T follicular helper cell (primary cell): ENCODE data around the gene GATA5.

Experiments used
- DNase-seq: peaks from one replicate; pipeline ENCODE4 v3.0.0-alpha.2; 2020; ENCODE audit warnings: low read depth

GATA5 gene

DNA sequence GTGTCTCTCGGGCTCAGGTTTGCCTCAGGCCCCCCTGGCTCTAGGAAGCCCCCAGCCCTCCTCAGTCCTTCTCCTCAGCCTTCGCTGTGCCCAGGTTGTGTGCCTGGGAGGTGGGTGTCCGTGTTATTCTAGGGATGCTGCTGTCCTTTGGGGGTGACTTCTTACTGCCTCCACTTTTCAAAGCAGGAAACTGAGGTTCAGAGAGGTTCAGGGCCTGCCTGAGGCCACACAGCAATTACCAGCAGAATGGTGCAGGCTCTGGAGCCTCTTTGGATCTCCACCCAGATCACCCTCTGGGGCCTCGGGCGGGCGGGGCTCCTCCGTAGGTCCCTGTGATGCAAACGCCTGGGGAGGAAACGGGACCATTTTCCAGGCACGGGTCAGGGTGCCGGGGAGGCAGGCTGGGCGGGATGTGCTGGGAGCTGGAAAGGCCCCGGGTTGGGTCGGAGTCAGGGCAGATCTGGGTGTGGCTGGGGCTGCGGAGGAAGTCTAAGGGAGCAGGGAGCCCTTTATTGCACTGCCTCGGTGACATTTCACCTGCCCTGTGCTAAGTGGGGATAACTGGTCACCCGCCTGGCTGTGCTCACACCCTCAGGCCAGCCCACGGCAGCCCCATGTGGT, 23.2 kb downstream of the GATA5 start:
- no peak for DNase-seq

DNA sequence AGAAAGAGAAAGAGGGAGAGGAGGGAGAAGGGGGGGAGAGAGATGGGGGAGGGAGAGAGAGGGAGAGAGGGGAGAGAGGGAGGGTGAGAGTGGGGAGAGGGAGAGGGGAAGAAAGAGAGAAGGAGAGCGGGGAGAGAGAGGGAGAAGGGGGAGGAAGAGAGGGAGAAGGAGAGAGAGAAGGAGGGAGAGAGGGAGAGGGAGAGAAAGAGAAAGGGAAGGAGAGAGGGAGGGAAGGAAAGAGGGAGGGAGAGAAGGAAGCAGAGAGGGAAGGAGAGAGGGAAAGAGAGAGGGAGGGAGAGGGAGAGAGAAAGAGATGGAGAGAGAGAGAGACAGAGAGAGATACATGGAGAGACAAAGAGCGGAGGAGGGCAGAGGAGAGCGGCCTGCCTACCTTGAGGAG, 23.8 kb downstream of the GATA5 start:
- no peak for DNase-seq

DNA sequence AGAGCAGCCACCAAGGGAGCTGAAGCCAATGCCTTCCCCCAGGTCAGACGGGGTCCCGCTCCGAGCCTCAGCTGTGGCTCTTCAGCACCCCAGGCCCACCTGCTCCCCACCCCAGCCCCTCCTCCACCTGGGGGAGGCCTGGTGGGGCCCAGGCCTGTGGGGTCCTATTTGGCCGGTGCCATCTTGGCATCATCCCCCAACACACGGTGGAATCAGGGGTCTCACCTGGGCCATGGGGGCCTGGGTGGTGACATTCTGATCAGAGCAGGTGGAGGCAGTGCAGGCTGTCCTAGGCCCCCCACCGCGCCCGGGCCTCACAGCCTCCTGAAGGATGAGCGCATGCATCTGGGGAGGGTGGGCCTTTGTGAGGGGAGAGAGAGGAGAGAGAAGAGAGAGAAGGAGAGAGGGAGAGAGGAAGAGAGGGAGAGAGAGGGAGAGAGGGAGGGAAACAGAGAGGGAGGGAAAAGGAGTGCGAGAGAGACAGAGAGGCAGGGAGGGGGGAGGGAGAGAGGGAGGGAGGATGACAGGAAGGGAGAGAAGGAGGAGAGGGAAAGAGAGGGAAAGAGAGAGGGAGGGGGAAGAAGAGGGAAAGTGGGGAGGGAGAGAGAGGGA, 24.5 kb downstream of the GATA5 start:
- no peak for DNase-seq

DNA sequence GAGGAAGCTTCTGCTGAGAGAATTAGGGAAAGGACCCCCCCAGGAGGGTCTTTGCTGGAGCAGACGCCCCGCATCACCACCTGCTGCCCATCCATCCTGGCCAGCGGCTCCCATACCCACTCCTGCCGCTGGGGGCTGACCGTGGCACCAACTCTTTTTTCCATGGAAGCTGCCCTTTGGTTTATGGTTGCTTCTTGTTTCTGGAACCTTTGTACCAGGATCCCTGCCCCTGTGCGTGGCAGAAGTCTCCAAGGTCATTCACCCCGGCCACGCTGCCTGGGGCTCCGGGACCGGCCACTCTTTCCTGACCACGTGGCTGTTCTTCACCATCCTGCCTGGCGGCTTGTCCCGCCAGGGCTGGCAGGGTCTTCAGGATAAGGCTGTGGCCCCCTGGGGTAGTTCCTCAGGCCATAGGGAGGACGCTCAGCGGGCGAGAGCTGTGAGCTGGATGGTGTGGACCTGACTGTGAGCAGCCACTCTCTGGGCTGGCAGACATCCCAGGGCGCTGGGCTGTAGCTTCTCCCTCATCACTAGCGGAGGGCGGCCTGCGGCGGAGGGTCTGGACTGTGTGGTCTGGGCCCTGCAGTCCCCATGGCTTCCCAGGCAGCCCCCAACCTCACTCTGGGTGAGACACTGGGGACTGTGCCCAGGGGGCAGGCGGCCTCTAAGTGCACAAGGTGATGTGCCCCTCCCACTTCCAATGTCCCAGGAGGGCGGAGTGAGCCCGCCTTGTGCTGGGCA, 25.7 kb downstream of the GATA5 start:
- no peak for DNase-seq

DNA sequence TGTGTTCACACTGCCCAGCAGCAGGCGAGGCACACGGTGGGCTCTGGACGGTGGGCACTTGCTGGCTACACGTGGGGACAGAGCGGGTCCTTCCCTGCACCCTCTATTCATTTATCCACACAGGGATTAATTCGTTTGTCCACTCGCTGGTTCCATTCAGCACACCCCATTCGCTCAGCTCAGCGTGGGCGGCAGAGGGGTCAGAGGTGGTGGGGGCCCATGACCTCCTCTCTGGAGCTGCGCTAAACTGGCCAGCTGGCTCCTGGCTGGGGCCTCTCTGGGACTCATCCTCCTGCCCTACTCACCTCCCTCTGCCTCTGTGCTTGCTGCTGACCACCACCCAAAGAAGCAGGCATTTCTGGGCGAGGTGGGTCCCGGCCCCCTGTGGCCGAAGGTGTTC, 27.0 kb downstream of the GATA5 start:
- no peak for DNase-seq

DNA sequence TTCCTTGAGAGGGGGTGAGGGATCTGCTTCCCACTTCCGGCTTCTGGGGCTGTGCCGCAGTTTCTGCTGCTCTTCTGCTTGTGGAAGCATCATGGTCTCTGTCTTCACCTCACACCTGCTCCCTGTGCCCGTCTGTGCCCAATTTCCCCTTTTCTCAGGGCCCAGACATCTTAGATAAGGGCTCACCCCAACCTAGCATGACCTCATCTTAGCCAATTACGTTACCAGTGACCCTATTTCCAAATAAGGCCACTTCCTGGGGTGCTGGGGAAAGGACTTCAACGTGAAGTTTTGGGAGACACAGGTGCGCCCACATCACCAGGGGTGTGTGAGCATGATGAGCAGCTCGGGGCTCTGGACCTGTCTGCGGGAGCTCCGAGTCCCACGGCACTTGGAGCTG, 27.8 kb downstream of the GATA5 start:
- DNase-seq: no peak

DNA sequence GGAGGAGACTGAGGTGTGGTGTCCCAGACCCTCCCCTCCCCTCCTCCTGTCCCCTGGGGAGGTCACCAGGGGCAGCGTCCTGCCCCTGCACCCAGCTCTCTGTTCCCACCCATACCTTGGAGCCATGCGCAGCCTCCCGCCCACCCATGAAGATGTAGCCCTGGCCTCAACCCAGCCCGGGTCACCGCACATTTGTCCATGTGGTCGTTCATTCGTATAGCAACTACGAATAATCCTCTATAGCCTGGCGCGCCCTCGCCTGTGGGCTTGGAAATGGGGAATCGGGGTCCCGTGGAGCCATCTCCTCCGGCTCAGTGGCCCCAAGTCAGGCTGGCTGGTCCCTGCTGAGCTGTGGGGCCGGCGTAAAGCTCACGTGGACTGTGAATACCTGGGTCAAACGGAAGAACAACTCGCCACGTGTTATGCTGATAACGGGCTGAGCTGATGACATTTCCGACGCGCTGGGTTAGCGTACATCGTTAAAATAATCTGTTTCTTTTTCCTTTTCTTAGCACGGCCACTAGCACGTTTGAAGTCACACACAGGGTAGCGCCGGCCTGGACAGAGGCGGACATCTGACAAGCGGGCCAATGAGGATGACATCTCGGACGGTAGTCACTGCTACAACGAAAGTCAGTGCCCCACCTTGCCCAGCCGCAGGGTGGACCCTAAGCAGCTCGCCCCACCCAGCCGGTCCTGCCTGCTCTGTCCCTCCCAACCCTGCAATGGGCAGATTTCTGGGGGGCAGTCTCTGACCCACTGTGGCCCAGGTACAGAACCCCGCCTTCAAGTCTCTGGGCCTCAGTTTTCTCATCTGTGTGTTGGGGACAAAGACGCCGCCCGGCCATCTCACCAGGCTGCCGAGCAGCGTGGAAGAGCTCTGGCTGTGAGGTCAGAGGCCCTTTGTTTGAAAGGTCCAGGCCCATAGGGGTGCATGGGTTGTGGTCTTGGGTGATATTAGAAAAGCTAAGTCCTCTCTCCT, 28.6 kb downstream of the GATA5 start:
- no peak for DNase-seq

DNA sequence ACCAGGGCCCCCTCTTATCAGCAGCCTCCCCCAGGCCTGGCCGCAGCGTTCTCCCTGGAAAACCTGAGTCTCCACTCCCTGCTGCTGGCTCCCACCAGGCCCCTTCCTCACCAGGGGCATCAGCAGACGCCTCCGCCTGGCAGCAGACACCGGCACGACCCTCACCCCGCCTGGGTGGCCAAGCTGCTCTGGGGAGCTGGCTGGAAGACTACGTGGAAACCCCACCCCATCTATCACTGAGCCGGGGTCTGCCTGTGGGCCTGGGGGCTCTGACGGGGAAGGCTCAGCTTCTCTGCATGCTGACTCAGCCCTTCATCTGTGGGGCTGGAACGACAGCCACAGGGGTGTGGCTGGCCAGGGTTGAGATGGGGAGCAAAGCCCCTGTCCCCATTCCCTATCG, 29.3 kb downstream of the GATA5 start:
- no peak for DNase-seq

DNA sequence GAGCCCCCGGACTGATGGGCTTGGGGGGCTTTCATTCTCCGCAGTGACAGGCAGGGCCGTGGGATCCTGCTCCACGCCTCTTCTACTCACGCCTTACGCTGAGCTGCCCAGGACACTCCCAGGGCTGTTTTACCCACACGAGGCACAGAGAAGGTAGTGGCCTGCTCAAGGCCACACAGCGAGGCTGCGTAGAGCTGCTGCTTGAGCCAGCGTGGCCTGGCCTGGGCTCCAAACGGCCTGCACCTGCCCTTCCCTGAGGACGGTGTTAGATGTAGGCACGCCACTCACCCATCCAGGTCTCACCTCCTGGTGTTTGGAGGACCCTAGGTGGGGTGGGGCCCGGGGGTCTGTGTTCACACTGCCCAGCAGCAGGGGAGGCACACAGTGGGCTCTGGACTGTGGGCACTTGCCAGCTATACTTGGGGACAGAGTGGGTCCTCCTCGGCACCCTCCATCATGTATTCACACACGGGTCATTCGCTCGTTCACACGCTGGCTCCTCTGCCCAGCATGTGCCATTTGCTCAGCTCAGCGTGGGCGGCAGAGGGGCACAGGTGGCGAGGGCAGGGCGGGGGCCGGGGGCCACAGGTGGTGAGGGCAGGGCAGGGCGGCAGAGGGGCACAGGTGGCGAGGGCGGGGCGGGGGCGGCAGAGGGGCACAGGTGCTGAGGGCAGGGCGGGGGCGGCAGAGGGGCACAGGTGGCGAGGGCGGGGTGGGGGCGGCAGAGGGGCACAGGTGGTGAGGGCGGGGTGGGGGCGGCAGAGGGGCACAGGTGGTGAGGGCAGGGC, 30.0 kb downstream of the GATA5 start:
- DNase-seq: no peak

DNA sequence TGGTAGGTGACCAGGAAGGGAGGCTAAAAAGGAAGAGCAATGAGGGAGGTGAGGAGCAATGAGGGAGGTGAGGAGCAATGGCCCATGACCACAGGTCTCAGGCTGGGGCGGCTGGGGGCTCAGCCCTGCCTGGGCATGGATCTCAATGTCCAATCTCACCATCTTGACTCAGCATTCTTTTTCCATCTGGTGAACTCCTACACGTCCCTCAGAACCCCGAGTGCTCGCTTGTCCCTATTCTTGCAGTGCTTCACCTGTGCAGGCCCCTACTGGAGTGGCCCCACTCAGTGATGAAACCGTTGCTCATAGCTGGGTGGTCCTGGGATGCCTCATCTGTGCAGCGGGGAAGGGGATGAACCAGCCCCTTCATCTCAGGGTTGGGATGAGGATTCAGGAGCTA, 31.5 kb downstream of the GATA5 start:
- no peak for DNase-seq

DNA sequence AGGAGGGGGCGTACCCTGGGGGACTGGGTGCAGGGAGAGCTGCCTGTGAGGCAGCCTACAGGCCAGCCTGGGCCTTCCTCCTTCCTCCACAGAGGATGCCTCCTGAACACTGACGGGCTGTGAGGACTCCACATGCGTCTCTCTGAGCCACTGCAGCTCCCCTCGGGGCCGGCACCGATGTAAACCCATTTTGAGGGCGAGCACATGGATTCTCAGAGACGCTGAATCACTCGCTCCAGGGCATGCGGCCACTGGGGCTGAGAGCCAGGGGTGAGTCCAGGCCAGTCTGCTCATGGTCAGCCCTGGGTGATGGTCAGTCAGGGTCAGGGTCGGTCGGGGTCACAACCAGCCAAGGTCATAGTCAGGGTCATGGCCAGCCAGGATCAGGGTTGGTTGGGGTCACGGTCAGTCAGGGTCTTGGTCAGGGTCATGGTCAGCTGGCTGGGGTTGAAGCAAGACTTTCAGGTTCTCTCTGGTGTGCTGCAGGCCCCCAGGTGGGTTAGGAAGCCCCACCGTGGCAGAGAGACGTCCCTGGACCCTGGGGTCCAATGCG, 33.7 kb downstream of the GATA5 start:
- no peak for DNase-seq

DNA sequence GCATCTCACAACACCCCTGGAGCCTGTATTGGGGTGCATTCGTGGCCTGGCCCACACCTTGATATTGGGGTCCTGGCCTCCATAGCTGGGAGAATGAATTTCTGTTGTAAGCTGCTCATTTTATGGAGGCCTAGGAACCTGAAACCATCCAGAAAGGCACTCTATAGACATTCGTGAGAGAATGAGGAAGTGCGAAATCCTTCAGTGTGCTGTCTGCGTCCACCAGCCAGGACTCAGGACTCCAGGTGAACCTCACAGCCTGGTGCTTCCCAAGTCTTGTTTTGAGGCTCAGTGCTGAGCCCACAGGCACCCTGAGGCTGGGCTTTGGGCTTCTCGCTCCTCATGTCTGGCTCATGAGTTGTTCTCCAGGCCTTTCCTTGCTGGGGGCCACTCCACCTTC, 36.6 kb downstream of the GATA5 start:
- no peak for DNase-seq

DNA sequence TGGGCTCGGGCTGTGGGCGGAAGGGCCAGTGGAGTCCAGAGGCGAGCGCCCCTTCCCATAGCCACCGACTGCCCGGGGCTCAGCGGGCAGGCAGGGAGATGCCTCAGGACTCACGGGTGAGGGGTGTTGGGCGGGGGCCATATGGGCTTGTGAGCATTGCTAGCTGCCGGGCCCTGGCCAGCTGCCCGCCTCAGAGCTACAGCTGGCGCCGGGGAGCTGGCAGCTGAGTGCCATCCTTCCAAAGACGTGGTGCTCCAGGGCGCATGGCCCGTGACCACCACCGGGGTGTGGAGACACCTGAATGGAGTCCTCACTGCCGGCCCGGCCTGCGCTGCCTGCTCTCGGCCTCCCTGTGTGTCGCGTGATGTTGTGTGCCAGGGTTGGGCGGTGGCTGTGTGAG, 37.9 kb downstream of the GATA5 start:
- no peak for DNase-seq

DNA sequence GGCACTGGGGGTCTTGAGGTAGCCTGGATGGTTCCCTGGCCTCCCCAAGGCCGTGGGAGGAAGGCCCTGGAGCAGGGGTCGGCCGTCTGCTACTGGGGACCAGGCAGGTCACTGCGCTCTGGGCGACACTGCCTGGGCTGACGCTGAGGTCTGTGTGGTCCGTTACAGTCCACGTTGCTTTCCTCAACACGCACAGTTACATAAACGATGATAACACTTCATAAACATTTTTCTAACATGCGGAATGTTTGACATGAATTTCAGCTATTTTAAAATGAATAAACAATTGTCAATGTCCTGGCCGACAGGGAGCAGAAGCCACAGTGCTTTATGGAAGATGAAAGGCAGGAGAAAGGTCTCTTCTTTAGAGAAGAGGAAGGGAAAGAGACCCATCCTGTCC, 38.3 kb downstream of the GATA5 start:
- no peak for DNase-seq

DNA sequence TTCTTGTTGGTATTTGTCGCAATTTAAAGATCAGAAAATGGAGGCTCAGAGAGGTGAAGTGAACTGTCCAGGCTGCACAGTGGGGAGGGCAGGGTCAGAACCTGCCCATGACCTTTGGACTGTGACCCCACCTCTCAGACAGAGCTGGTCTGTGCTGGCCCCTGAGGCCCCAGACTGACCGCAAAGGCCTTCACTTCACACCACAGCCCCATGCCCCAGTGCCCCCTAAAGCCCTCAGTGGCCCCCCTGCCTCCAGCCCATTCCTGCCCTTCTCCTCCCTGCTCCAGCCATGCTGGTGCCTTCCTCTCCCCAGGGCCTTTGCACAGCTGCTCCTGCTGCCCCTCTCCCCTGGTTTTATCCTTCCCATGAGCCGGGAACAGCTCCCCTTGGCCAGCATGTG, 39.1 kb downstream of the GATA5 start:
- no peak for DNase-seq

DNA sequence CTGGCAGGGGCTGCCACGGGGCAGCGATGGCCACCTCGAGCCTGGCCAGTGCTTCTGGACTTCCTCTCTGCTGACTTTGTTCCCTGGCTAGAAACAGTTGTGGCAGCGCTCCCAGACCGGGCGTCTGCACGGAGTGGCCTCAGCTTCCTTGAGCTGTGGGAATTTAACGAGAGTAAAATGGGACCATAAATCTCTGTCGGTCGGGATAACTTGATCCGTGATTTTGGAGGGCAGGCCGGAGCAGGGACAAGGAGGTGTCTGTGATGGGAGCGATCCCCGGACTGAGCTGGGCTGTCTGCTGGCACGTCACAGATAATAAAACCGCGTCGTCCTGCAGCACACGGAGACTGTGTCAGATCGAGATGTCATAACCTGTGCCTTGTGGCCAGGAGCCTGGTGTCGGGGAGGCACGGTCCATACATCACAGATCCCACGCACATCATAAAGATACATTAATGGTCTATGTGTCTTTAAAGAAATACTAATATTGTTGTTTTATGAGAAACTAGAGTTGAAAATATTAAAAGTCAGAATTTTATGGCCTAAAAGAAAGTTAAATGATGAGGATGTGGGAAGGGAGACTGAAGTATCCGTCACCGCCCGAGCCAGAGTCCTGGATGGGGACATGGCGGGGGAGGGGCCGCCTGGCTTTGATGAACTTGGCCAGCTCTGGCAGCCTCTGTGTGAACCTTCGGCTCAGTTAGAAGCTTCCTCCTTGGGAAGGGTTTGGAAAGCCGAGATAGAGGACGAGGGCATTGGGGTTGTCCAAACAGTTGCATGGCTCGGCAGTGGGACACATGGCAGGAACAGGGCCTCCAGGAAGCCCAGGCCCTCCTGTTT, 41.9 kb downstream of the GATA5 start:
- no peak for DNase-seq

DNA sequence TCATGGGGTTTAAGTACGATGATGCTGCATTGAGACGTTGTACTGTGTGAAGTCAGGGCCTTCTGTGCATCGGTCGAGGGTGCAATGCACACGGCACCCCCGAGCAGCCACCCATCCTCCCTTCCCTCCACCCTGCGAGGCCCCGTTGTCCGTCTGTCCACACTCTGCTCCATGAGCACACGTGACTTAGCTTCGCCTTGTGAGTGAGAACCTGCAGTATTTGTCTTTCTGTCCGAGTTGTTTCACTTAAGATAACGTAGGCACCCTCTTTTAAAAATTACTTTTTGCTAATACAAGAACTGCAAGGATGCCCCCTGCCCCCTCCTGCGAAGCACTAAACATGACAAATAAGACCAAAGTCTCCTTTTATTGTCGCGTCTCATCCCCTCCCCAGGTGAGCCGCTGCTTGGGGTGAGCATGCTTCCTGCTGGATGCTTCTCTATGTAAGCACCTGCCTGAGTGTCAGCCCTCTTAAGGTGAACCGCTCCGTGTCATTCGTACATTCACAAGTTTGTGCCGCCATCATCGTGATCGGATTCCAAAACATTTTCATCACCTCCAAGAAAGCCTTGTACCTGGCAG, 44.8 kb downstream of the GATA5 start:
- no peak for DNase-seq

DNA sequence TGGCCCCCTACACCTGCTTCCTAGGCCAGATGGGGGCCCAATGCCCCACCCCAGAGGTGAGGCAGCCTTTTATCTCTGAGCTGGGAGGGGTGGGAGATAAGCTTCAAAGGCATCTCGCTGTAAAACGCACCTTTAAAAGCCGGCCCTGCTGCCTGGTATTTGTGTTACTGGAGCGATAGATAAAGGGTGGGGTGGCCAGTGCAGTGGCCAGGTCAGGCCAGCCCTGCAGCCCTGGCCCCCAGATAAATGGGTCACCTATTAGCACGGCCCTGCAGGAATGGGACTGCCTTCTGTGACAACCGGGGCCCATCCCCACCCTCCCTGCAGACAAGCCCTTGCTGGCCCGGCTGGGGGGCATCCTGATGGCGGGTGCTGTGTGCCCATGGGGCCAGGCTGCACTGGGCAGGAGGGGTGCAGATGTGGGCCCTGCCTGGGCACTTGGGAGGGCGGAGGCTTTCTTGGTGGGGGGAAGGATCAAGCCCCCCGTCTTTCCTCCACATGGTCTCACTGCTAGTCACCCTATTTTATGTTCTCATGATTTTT, 45.4 kb downstream of the GATA5 start:
- no peak for DNase-seq

DNA sequence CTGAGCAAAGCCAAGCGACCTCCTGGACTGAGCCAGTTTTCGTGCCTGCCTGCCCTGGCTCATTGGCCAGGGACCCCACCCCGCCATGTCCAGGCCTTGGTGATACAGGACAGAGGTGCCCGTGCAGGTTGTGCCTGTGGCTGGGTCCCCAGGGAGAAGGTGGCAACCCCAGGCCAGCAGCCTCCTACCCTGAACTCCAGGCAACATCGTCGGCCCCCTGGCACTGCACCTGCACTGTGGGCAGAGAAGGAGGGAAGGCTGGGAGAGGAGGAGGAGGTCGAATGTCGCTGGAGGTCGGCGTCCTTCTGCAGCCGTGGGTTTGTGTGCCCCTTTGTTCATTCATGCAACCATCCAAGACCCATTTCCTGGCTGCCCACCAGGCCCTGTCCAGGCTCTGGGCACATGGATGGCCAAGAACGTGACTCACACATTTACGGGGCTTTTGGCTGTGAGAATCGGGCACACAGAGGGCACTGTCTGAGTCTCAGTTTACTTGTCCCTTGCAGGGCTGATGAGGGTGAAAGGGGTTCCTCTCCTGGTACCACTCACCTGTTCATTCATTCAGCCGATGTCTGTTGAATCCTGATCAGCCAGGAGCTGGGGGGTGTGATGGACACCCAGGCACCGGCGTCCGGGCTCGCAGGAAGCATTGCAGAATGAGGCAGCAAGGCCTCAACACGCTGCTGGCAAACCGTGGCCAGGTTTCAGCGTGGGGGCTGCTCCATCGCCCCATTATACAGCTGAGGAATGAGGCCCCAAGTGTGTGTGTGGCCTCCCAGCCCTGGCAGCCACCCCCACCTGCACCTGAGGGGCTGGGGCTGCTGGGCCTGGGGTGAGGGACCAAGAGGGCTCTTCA, 46.1 kb downstream of the GATA5 start:
- DNase-seq: no peak
